ENCODE results near the gene SCRT2. TPM values are rescaled to one million over a fixed set of nuclear protein-coding genes. Genes with fewer than 3 reads are reported as not detected.

Gene SCRT2
- total and polyA plus RNA-seq, 2 of the 4 experiments (the other 2 are of a cell fraction), result not detected

GRCh38 chr20:699342-699741 is 23.7 kb upstream of the SCRT2 start:
- no peak overlapping the region for H4K5ac ChIP-seq (ENCODE audit: low read depth, low read length)
- POLR2A ChIA-PET (ENCODE audit: unreplicated experiment), result no interaction called here

More at GRCh38 chr20:699342-699741, 23.7 kb upstream of the SCRT2 start:
- Histone ChIP-seq H2AK9ac (replicated peaks; ENCODE audit: low read depth, low read length, poor library complexity) (no peak overlapping the region), H2BK15ac (ENCODE audit: low read depth, low read length) (no peak overlapping the region), H4K91ac (ENCODE audit: insufficient read depth, low read depth, low read length) (no peak overlapping the region), H3K14ac (replicated peaks; ENCODE audit: low read depth, low read length) (no peak overlapping the region), H3K56ac (ENCODE audit: extremely low read depth, insufficient read depth, low read length) (no peak overlapping the region), H2AFZ (replicated peaks; ENCODE audit: low read length, poor library complexity) (no peak overlapping the region), H4K20me1 (ENCODE audit: insufficient read depth, low read length) (no peaks in the 10 kb centered on the region), H3K4ac (ENCODE audit: low read depth, low read length) (no peak overlapping the region), H3K18ac (ENCODE audit: low read depth, low read length) (no peak overlapping the region), H3K4me3 (ENCODE audit: insufficient read depth, low read depth, low read length) (no peak overlapping the region), H3K36me3 (ENCODE audit: control insufficient read depth, insufficient read depth, low read length) (no peaks in the 10 kb centered on the region), H3K9me3 (ENCODE audit: control insufficient read depth, insufficient read depth, low read length) (no peaks in the 10 kb centered on the region), H3K79me1 (ENCODE audit: low read depth in 1 of 2, low read length in 2 of 2) (no peaks in the 10 kb centered on the region), H3K4me1 (ENCODE audit: control insufficient read depth, insufficient read depth, low read length) (no peaks in the 10 kb centered on the region), H3K4me2 (ENCODE audit: low read depth, low read length) (no peak overlapping the region), H2BK5ac (ENCODE audit: low read depth, low read length, poor library complexity, severe bottlenecking) (no peak overlapping the region), H3K23ac (ENCODE audit: low read depth, low read length) (no peak overlapping the region), H4K8ac (ENCODE audit: low read depth in 2 of 2, low read length in 2 of 2) (no peak overlapping the region), H3K27me3 (ENCODE audit: control insufficient read depth, insufficient read depth, low read length) (peaks cover 20% of the 10 kb centered on the region), H3K9me1 (ENCODE audit: insufficient read depth, low read length) (no peaks in the 10 kb centered on the region), H2BK20ac (ENCODE audit: low read depth, low read length) (no peak overlapping the region), H2AK5ac (ENCODE audit: low read depth, low read length) (no peak overlapping the region), H3K9ac (ENCODE audit: low read depth, low read length) (no peak overlapping the region), H3K27ac (ENCODE audit: insufficient read depth, low read length) (no peak overlapping the region), H2BK120ac (ENCODE audit: low read depth, low read length) (no peak overlapping the region)
- intact Hi-C loops (cut with micrococcal nuclease) (no loop called here), dilution Hi-C loops (cut with HindIII; ENCODE audit: low sequenced_read_pairs, unreplicated experiment) (no loop called here), in situ Hi-C loops (cut with MboI; ENCODE audit: low sequenced_read_pairs) (no loop called here)
- TF ChIP-seq MAZ (IDR thresholded peaks at IDR 0.05; ENCODE audit: borderline replicate concordance, low read depth, low read length) (no peak), BHLHE40 (IDR thresholded peaks at IDR 0.05; ENCODE audit: low read depth, low read length) (no peak), CHD1 (IDR thresholded peaks at IDR 0.05; ENCODE audit: low read depth, low read length) (no peak), RCOR1 (IDR thresholded peaks at IDR 0.05; ENCODE audit: insufficient replicate concordance, low read length) (no peak), CEBPB (IDR thresholded peaks at IDR 0.05; ENCODE audit: low read depth, low read length) (no peak), ELK1 (IDR thresholded peaks at IDR 0.05; ENCODE audit: borderline replicate concordance, low read depth, low read length) (no peak), FOS (IDR thresholded peaks at IDR 0.05; ENCODE audit: low read depth, low read length) (no peak), NFE2L2 (IDR thresholded peaks at IDR 0.05; ENCODE audit: low read depth, low read length) (no peak), SMC3 (IDR thresholded peaks at IDR 0.05; ENCODE audit: low read depth, low read length) (no peak), USF2 (IDR thresholded peaks at IDR 0.05; ENCODE audit: low read depth, low read length) (no peak), POLR2A (IDR thresholded peaks at IDR 0.05; ENCODE audit: low read depth, low read length) (no peak), RAD21 (IDR thresholded peaks at IDR 0.05; ENCODE audit: low read length) (no peak)
- no TSS peak for BruUV-seq (replicated peaks)
- CTCF ChIA-PET, result no interaction called here
- 80% methylated on average over 2 of the region's 6 CpGs; no CpG with 5 or more reads in 1 of the 2 experiments for WGBS, 2 experiments (ENCODE audit: extremely low coverage in 2 of 2, insufficient read length in 1 of 2)
- DNase-seq, result no peak
- no peak for ATAC-seq (ENCODE audit: low read depth)
